GM19455 (cell line): ENCODE results near the gene BRWD1.
A peak's percentile ranks its signal among the peaks of the same experiment; 100 is the strongest.

Source experiments
- ATAC-seq: cut with Tn5 transposase; IDR thresholded peaks from one replicate; pipeline ENCODE4 v1.9.1; 2021; ENCODE audit not compliant: unreplicated experiment

The BRWD1 gene

GRCh38 chr21:39204134-39204533, 109.3 kb downstream of the BRWD1 start:
- no peak for ATAC-seq

GRCh38 chr21:39198800-39199199, 114.6 kb downstream of the BRWD1 start:
- no peak for ATAC-seq

- no peak for ATAC-seq
Measured at GRCh38 chr21:39197448-39198233, 115.8 kb downstream of the BRWD1 start.

- ATAC-seq: no peak
Measured at GRCh38 chr21:39196838-39197237, 116.6 kb downstream of the BRWD1 start.

- ATAC-seq: no peak
Measured at GRCh38 chr21:39196310-39196709, 117.1 kb downstream of the BRWD1 start.

GRCh38 chr21:39193380-39193779, 120.1 kb downstream of the BRWD1 start:
- ATAC-seq: no peak

GRCh38 chr21:39189857-39190604, 123.4 kb downstream of the BRWD1 start:
- no peak for ATAC-seq

- no peak for ATAC-seq
Measured at GRCh38 chr21:39188521-39189139, 124.8 kb downstream of the BRWD1 start.

GRCh38 chr21:39187141-39187540, 126.3 kb downstream of the BRWD1 start:
- ATAC-seq: no peak

GRCh38 chr21:39186676-39187075, 126.8 kb downstream of the BRWD1 start:
- ATAC-seq: no peak

GRCh38 chr21:39185157-39185556, 128.3 kb downstream of the BRWD1 start:
- no peak for ATAC-seq

- ATAC-seq: no peak
Measured at GRCh38 chr21:39184050-39184980, 129.1 kb downstream of the BRWD1 start.

- peak; percentile 87 for ATAC-seq
Measured at GRCh38 chr21:39183272-39184049, 130.0 kb downstream of the BRWD1 start, which contains the start of gene PSMG1. Gene PSMG1 (minus strand): TSS chr21:39183451. CDS start chr21:39183385, 66 bp downstream.

- ATAC-seq: peak; percentile 39
Measured at GRCh38 chr21:39182484-39183271, 130.8 kb downstream of the BRWD1 start.

- ATAC-seq: no peak
Measured at GRCh38 chr21:39182016-39182415, 131.4 kb downstream of the BRWD1 start.

- ATAC-seq: no peak
Measured at GRCh38 chr21:39181205-39181818, 132.1 kb downstream of the BRWD1 start.

GRCh38 chr21:39180429-39181019, 132.9 kb downstream of the BRWD1 start:
- no peak for ATAC-seq

- ATAC-seq: no peak
Measured at GRCh38 chr21:39178421-39178820, 135.0 kb downstream of the BRWD1 start.
